HepG2 (cell line): Measurements from ENCODE around the gene CREBZF. TPM values are rescaled to one million over a fixed set of nuclear protein-coding genes. Genes with fewer than 3 reads are reported as not detected.

ENCODE experiments used
- ATAC-seq: fragments of 200-7000 bp; cut with Tn5 transposase; 3 replicates; pipeline ENCODE4 v1.9.1; 2020; ENCODE audit warnings: mild to moderate bottlenecking, moderate library complexity
- BruUV-seq: library from RNA; stranded (reverse); fragments of 400-500 nt; replicated peaks from 2 replicates; lab custom pipeline; 2021; lab: Mats Ljungman, UMichigan
- CTCF ChIA-PET: fragments of 300-600 bp; formaldehyde crosslinking; extraction: SDS; loops from one replicate; lab custom pipeline; 2021; ENCODE audit warnings: low total read pairs, inconsistent platforms, low intra/inter-chr PET ratio; lab: Yijun Ruan, JAX
- POLR2A ChIA-PET: fragments of 350-600 bp; sonication (Branson Sonifier 250); formaldehyde crosslinking; loops from one replicate; lab custom pipeline; 2020; ENCODE audit warnings: antibody characterized with exemption, inconsistent platforms; lab: Yijun Ruan, JAX
- DNase-seq: peaks from one replicate; pipeline ENCODE4 v3.0.0-alpha.2; 2015; ENCODE audit warnings: low spot score
- FAIRE-seq: peaks from 3 replicates; lab custom pipeline; 2011; peaks lifted over from hg19 to GRCh38; lab: Jason Lieb, UNC
- H2AFZ ChIP-seq: one replicate; pipeline ENCODE4 v1.6.1; 2011; ENCODE audit warnings: low read length, inconsistent platforms
- H3K27ac ChIP-seq: fragments of 300-600 bp; 3 replicates; pipeline ENCODE4 v1.8.0; 2011; ENCODE audit warnings: mixed run types, mild to moderate bottlenecking, mixed read lengths, low read length, inconsistent platforms; ENCODE audit not compliant: insufficient read depth; ENCODE audit errors: extremely low read length
- H3K27me3 ChIP-seq, 2 experiments: fragments of 200-600 bp in 1 of 2; 2 replicates in 1 of 2; 3 replicates in 1 of 2; pipeline versions ENCODE4 v1.6.0 to v1.8.0; 2011; ENCODE audit warnings: low read length in 2 of 2, mild to moderate bottlenecking in 2 of 2, moderate library complexity in 2 of 2, inconsistent platforms in 1 of 2; ENCODE audit not compliant: insufficient read depth in 2 of 2, control insufficient read depth in 1 of 2
- H3K36me3 ChIP-seq, 2 experiments: fragments of 200-600 bp in 1 of 2; replicated peaks in 1 of 2; 2 replicates in 1 of 2; 3 replicates in 1 of 2; pipeline versions ENCODE4 v1.5.1 to v1.8.0; 2011; ENCODE audit warnings: low read length in 2 of 2, inconsistent platforms in 1 of 2; ENCODE audit not compliant: insufficient read depth in 2 of 2, control insufficient read depth in 1 of 2
- H3K4me1 ChIP-seq: 2 replicates; pipeline ENCODE4 v1.5.1; 2012; ENCODE audit warnings: low read length, inconsistent platforms; ENCODE audit not compliant: insufficient read depth
- H3K4me2 ChIP-seq: 2 replicates; pipeline ENCODE4 v1.6.0; 2011; ENCODE audit warnings: low read depth, low read length, inconsistent platforms
- H3K4me3 ChIP-seq, 3 experiments: fragments of 200-600 bp in 1 of 3; sonication (generic), shearing (Covaris generic) in 1 of 3; replicated peaks in 1 of 3; 2 replicates each; pipeline ENCODE4 v1.5.1; 2011 to 2016; ENCODE audit warnings: low read length in 3 of 3, inconsistent platforms in 2 of 3, low read depth in 2 of 3, mild to moderate bottlenecking in 2 of 3, control low read depth in 1 of 3, mixed read lengths in 1 of 3; ENCODE audit not compliant: insufficient read depth in 1 of 3
- H3K79me2 ChIP-seq: one replicate; pipeline ENCODE4 v1.6.1; 2011; ENCODE audit warnings: low read length, inconsistent platforms; ENCODE audit not compliant: insufficient read depth
- H3K9ac ChIP-seq: 2 replicates; pipeline ENCODE4 v1.6.0; 2011; ENCODE audit warnings: mild to moderate bottlenecking, low read depth, low read length, inconsistent platforms; ENCODE audit not compliant: insufficient read depth
- H3K9me3 ChIP-seq: 2 replicates; pipeline ENCODE4 v1.5.1; 2012; ENCODE audit warnings: mild to moderate bottlenecking, low read length
- H4K20me1 ChIP-seq: 2 replicates; pipeline ENCODE4 v1.6.0; 2011; ENCODE audit warnings: inconsistent platforms, mild to moderate bottlenecking, low read length, moderate library complexity; ENCODE audit not compliant: insufficient read depth
- AHDC1 ChIP-seq: sonication (generic); formaldehyde crosslinking; IDR thresholded peaks from 2 replicates; pipeline ENCODE4 v1.5.1; 2020; ENCODE audit warnings: mild to moderate bottlenecking, missing genetic modification reagents, borderline replicate concordance
- HDAC1 ChIP-seq: sonication (generic); formaldehyde crosslinking; IDR thresholded peaks from 2 replicates; pipeline ENCODE4 v1.5.1; 2020; ENCODE audit warnings: mild to moderate bottlenecking, missing genetic modification reagents
- MXD4 ChIP-seq: IDR thresholded peaks from 2 replicates; pipeline ENCODE4 v1.6.1; 2016; ENCODE audit warnings: mild to moderate bottlenecking, missing biosample characterization, missing genetic modification reagents
- SIN3B ChIP-seq: fragments of 150-350 bp; IDR thresholded peaks from 2 replicates; pipeline ENCODE4 v1.6.1; 2014; ENCODE audit warnings: low read length
- ZBTB3 ChIP-seq: sonication (generic); formaldehyde crosslinking; IDR thresholded peaks from 2 replicates; pipeline ENCODE4 v1.4.0; 2020; ENCODE audit warnings: low read depth, mild to moderate bottlenecking, moderate library complexity, missing genetic modification reagents, borderline replicate concordance
- ZNF33A ChIP-seq: sonication (generic); formaldehyde crosslinking; IDR thresholded peaks from 2 replicates; pipeline ENCODE4 v1.5.1; 2020; ENCODE audit warnings: missing genetic modification reagents, mild to moderate bottlenecking, moderate library complexity, borderline replicate concordance
- WGBS: methylation state at CpG from one replicate; pipeline ENCODE4 v1.1.6; 2017; ENCODE audit warnings: low lambda C conversion rate; 5-methylcytosine and 5-hydroxymethylcytosine counted together
- in situ Hi-C: cut with HindIII; loops from 2 replicates; pipeline ENCODE4 v1.10.0; 2017; ENCODE audit warnings: low pct_unique_long_range_greater_than_20kb; ENCODE audit not compliant: extremely low pct_ligation_motif_present
- intact Hi-C: fragments of 100-400 bp; cut with micrococcal nuclease; formaldehyde crosslinking; loops from one replicate; pipeline ENCODE4 v1.10.0; 2022; ENCODE audit not compliant: unreplicated experiment
- polyA plus RNA-seq, 8 experiments: library from polyadenylated mRNA; depleted of rRNA in 3 of 8; stranded (reverse) in 7 of 8; unstranded in 1 of 8; fragments of >200 nt; fragmentation: Illumina TruSeq in 4 of 8; extraction: Trizol in 4 of 8; gene quantifications; 2 replicates each; pipeline versions ENCODE4 v1.2.1 to v1.2.3, GENCODE V29; 2011 to 2016; ENCODE audit warnings: low read depth in 4 of 8, missing spikeins in 1 of 8, mixed read lengths in 1 of 8; ENCODE audit not compliant: insufficient read depth in 1 of 8
- total RNA-seq, 5 experiments: library from RNA; depleted of rRNA; stranded (reverse); fragments of >200 nt; fragmentation: Illumina TruSeq; extraction: Trizol; gene quantifications; 2 replicates each; pipeline ENCODE4 v1.2.3, GENCODE V29; 2016; ENCODE audit warnings: low read depth in 1 of 5
- TF ChIP-seq, protein P1 (sequence below): sonication (generic); formaldehyde crosslinking; IDR thresholded peaks from 2 replicates; pipeline ENCODE4 v1.5.0; 2020; ENCODE audit warnings: mild to moderate bottlenecking, missing genetic modification reagents, borderline replicate concordance

The CREBZF gene
- total and polyA plus RNA-seq, 2 of the 13 experiments (the other 11 are each of a cell fraction or from before 2014, with no cell fraction given): 30.6 to 43.1 TPM

- H3K9ac ChIP-seq: peak within 1 kb of the TSS; percentile 61
- peak within 1 kb of the TSS; percentile 91 for H3K4me2 ChIP-seq
- CTCF ChIA-PET: no interaction called here
- POLR2A ChIA-PET: interaction anchor here (0.9 to 3.0 kb wide), 9 partner anchors 11 to 618 kb away, joined by 3 to 41 read pairs (median 5); partner anchors contain the start of genes CCDC89, CREBZF, EED and TMEM126A
- H3K9me3 ChIP-seq: no peaks in the 10 kb centered on the region
- peak within 1 kb of the TSS; percentile 61 to 88 (median 81) for H3K4me3 ChIP-seq
- in situ Hi-C loops (loop anchor here (25.0 kb wide), 1 partner anchor 635 kb away; no protein-coding TSS in a partner anchor), intact Hi-C loops (loop anchor here (10.0 kb wide), 1 partner anchor 437 kb away; the partner anchor contains the start of gene PICALM)
- H3K36me3 ChIP-seq: peaks cover 0 to 3% of the 10 kb centered on the region in 2 experiments; a peak in 1 of 5 replicates
- H3K4me1 ChIP-seq: peaks cover 27% of the 10 kb centered on the region
- peak within 1 kb of the TSS; percentile 96 for H2AFZ ChIP-seq
- H4K20me1 ChIP-seq: no peaks in the 10 kb centered on the region
- H3K27ac ChIP-seq: peak within 1 kb of the TSS; percentile 51
- H3K79me2 ChIP-seq: peaks cover 32% of the 10 kb centered on the region
- no peak for DNase-seq
- FAIRE-seq: no peak
- no peaks in the 10 kb centered on the region; a peak in 1 of 5 replicates for H3K27me3 ChIP-seq
- peak; percentile 45 for ATAC-seq
- no TSS peak for BruUV-seq
- WGBS: 2% methylated on average over 20 of the region's 23 CpGs
- TF ChIP-seq ZBTB3 (CRISPR knock-in tag) (0 out of 2 replicates have a peak, but pooled peaks have one; percentile 9), AHDC1 (CRISPR knock-in tag) (0 out of 2 replicates have a peak, but pooled peaks have one; percentile 15), HDAC1 (0 out of 2 replicates have a peak, but pooled peaks have one; percentile 9), MXD4 (CRISPR knock-in tag) (no peak; the same call in 1 of the 2 replicates), ZNF33A (CRISPR knock-in tag) (0 out of 2 replicates have a peak, but pooled peaks have one; percentile 46), SIN3B (no peak)
- TF ChIP-seq, protein P1, sequence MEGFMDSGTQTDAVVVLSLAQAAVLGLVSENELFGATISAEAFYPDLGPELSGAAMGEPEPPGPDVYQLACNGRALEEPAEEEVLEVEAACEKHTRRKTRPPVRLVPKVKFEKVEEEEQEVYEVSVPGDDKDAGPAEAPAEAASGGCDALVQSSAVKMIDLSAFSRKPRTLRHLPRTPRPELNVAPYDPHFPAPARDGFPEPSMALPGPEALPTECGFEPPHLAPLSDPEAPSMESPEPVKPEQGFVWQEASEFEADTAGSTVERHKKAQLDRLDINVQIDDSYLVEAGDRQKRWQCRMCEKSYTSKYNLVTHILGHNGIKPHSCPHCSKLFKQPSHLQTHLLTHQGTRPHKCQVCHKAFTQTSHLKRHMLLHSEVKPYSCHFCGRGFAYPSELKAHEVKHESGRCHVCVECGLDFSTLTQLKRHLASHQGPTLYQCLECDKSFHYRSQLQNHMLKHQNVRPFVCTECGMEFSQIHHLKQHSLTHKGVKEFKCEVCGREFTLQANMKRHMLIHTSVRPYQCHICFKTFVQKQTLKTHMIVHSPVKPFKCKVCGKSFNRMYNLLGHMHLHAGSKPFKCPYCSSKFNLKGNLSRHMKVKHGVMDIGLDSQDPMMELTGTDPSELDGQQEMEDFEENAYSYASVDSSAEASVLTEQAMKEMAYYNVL (CRISPR knock-in tag): no peak
These were observed 37.5 kb downstream of the CREBZF start, which contains the start of gene DLG2 for GRCh38 chr11:85627332-85627997. TSS of gene DLG2 (minus strand) at chr11:85627344.
